Adrenal gland (tissue), 12 donors: Measurements from ENCODE around the gene CCDC27. TPM values are rescaled to one million over a fixed set of nuclear protein-coding genes. Genes with fewer than 3 reads are reported as not detected.

Experiments
- DNase-seq, 7 donors: peaks; one replicate each; pipeline ENCODE4 v3.0.0-alpha.2; 2019 to 2020
- H3K27ac ChIP-seq, 5 donors: fragments of 200-600 bp; sonication (generic) in 4 of 5; 1 replicate in 3 of 5; 2 replicates in 2 of 5; pipeline versions ENCODE4 v1.5.1 to v1.8.0; 2016 to 2020; ENCODE audit warnings: mild to moderate bottlenecking in 1 of 5
- H3K27me3 ChIP-seq: fragments of 200-600 bp; 2 replicates; pipeline ENCODE4 v1.8.0; 2021
- H3K36me3 ChIP-seq, 2 donors: fragments of 200-600 bp; replicated peaks in 1 of 2; 1 replicate in 1 of 2; 2 replicates in 1 of 2; pipeline versions ENCODE4 v1.5.1 to v1.8.0; 2018 to 2022
- H3K4me1 ChIP-seq, 2 donors: fragments of 200-600 bp; replicated peaks in 1 of 2; 1 replicate in 1 of 2; 2 replicates in 1 of 2; pipeline versions ENCODE4 v1.5.1 to v1.8.0; 2018 to 2021
- H3K4me3 ChIP-seq, 4 donors: fragments of 200-600 bp; sonication (generic) in 3 of 4; one replicate each; pipeline ENCODE4 v1.5.1; 2016 to 2018
- H3K9me3 ChIP-seq, 3 donors: fragments of 200-600 bp; sonication (generic) in 1 of 3; replicated peaks in 1 of 3; 1 replicate in 2 of 3; 2 replicates in 1 of 3; pipeline versions ENCODE4 v1.5.1 to v1.8.0; 2016 to 2021
- CTCF ChIP-seq, 6 experiments: fragments of 450-650 bp in 4 of 6; fragments of 200-600 bp in 2 of 6; sonication (generic) in 1 of 6; IDR thresholded peaks; 1 replicate in 5 of 6; 2 replicates in 1 of 6; pipeline versions ENCODE4 v1.5.1 to v1.8.0; 2016 to 2021; ENCODE audit warnings: antibody characterized with exemption in 6 of 6, mild to moderate bottlenecking in 2 of 6, moderate library complexity in 1 of 6
- POLR2A ChIP-seq, 2 donors: fragments of 450-650 bp; IDR thresholded peaks; one replicate each; pipeline ENCODE4 v1.6.1; 2017; ENCODE audit warnings: antibody characterized with exemption in 2 of 2, mild to moderate bottlenecking in 2 of 2, moderate library complexity in 1 of 2
- WGBS, 4 donors: extraction: QIAGEN DNeasy Blood & Tissue Kit in 2 of 4; methylation state at CpG; one replicate each; pipeline versions ENCODE4 v1.1.5 to v1.1.7; 2013 to 2017; 5-methylcytosine and 5-hydroxymethylcytosine counted together
- intact Hi-C, 2 donors: fragments of 100-400 bp; cut with DNase I; formaldehyde crosslinking; loops; one replicate each; pipeline versions ENCODE4 v1.14.1 to v1.15.0; 2022 to 2023
- polyA plus RNA-seq, 3 donors: library from polyadenylated mRNA; stranded (reverse); fragments of 200-250 nt in 2 of 3; fragments of 350-450 nt in 1 of 3; fragmentation: Illumina TruSeq in 1 of 3; extraction: RNeasy Lipid Tissue Mini Kit (QIAGEN cat#74804) in 1 of 3; gene quantifications; one replicate each; pipeline ENCODE4 v1.2.3, GENCODE V29; 2013 to 2014
- total RNA-seq, 9 donors: library from RNA; depleted of rRNA in 4 of 9; stranded (reverse); fragments of >200 nt in 4 of 9; fragments of 120-200 nt in 1 of 9; fragmentation: NEBNext Ultra II Directional in 1 of 9; extraction: Animal tissue kit (Norgen Biotek cat#: 25700) in 1 of 9; gene quantifications; one replicate each; pipeline versions ENCODE4 v1.1.0 to v1.2.4, GENCODE V29; 2013 to 2023
- donor health status: healthy with polysubstance abuse.
- donor health status: Bipolar disorder and iron deficiency.
- donor health status: DM: yes; HTN: yes; CAD: no.
- donor health status: DM: no; HTN: no; CAD: no.
- donor health status: DM: no; HTN: no; CAD: no.
- donor health status: DM: yes; HTN: yes; CAD: no.

Gene CCDC27
- total and polyA plus RNA-seq, 12 donors: not detected

- no peaks in the 10 kb centered on the region for H3K9me3 ChIP-seq
- no peaks in the 10 kb centered on the region for H3K27me3 ChIP-seq
- 77 to 87% (median 85%) methylated on average over 10 of the region's 10 CpGs; no CpG with 5 or more reads in 1 of the 4 donors for WGBS, 4 donors
- no peak for DNase-seq
- H3K27ac ChIP-seq: no peak overlapping the region
- H3K4me1 ChIP-seq: peaks cover 3 to 26% of the 10 kb centered on the region in 2 donors
- peaks cover 0 to 32% of the 10 kb centered on the region in 2 donors for H3K36me3 ChIP-seq
- intact Hi-C loops: no loop called here
- no peak overlapping the region for H3K4me3 ChIP-seq
- no peak for TF ChIP-seq POLR2A (IDR thresholded peaks at IDR 0.05)
- TF ChIP-seq CTCF (IDR thresholded peaks at IDR 0.05): no peak
Observed at GRCh38 chr1:3777078-3777547, 24.9 kb downstream of the CCDC27 start.

- intact Hi-C loops: no loop called here
- 73 to 88% (median 83%) methylated on average over 8 to 20 of the region's 20 CpGs for WGBS, 4 donors
- H3K27ac ChIP-seq: no peak overlapping the region
- TF ChIP-seq POLR2A (IDR thresholded peaks at IDR 0.05): no peak
- TF ChIP-seq CTCF (IDR thresholded peaks at IDR 0.05): no peak
- H3K9me3 ChIP-seq: no peaks in the 10 kb centered on the region
- H3K27me3 ChIP-seq: no peaks in the 10 kb centered on the region
- H3K36me3 ChIP-seq: peaks cover 0 to 40% of the 10 kb centered on the region in 2 donors
- no peak for DNase-seq
- peaks cover 0 to 20% of the 10 kb centered on the region in 2 donors for H3K4me1 ChIP-seq
- H3K4me3 ChIP-seq: no peak overlapping the region
Observed at GRCh38 chr1:3777647-3778589, 25.7 kb downstream of the CCDC27 start.

- Histone ChIP-seq H3K4me3 (no peak overlapping the region), H3K36me3 (peaks cover 0 to 46% of the 10 kb centered on the region in 2 donors), H3K27me3 (no peaks in the 10 kb centered on the region), H3K27ac (no peak overlapping the region), H3K4me1 (peaks cover 0 to 17% of the 10 kb centered on the region in 2 donors), H3K9me3 (no peaks in the 10 kb centered on the region)
- intact Hi-C loops: no loop called here
- TF ChIP-seq CTCF (IDR thresholded peaks at IDR 0.05): no peak
- TF ChIP-seq POLR2A (IDR thresholded peaks at IDR 0.05): no peak
- 81 to 89% (median 82%) methylated on average over 11 to 14 of the region's 14 CpGs for WGBS, 4 donors
- DNase-seq: no peak
Observed at GRCh38 chr1:3778590-3779264, 26.5 kb downstream of the CCDC27 start.

DNA sequence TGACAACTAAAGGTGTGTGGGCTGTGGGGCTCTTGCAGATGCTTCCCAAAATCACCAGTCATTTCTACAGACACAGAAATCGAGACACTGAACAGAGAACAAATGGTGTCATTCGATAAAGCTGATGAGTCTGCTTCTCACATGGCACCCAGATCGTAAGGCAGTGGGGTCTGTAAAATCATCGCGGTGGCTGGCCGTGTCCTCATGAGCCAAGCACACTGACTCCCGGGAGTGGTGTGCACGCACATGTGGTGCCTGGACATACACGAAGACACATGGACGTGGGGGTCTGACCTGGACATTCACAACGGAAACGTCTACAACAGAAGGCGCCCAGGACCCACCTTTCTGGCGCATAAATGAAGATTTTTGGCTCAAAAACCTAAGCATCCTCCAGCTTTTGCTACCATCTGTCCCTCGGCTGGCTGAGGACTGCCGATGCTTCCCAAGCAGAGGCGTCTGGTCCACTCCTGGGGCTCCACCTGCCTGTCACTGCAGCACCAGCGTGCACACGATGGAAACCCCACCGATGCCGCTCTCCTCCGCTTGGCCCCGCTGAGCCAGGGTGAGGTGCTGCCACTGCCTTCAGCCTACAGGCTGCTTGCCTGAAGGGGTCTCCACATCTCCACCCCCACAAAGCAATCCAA, 27.1 kb downstream of the CCDC27 start:
- TF ChIP-seq POLR2A (IDR thresholded peaks at IDR 0.05): no peak
- no peak for TF ChIP-seq CTCF (IDR thresholded peaks at IDR 0.05)
- intact Hi-C loops: no loop called here
- no peaks in the 10 kb centered on the region for H3K9me3 ChIP-seq
- peaks cover 0 to 53% of the 10 kb centered on the region in 2 donors for H3K36me3 ChIP-seq
- no peak overlapping the region for H3K27ac ChIP-seq
- H3K4me3 ChIP-seq: no peak overlapping the region
- H3K27me3 ChIP-seq: no peaks in the 10 kb centered on the region
- WGBS, 4 donors: 90 to 93% (median 92%) methylated on average over 23 of the region's 23 CpGs
- DNase-seq: peak in 1 of 7 donors; percentile 11
- peaks cover 0 to 17% of the 10 kb centered on the region in 2 donors for H3K4me1 ChIP-seq
